KMS-11 (cell line): ENCODE results near the gene SMC6.

Experiments used
- H2AFZ ChIP-seq: fragments of 200-600 bp; sonication (generic); 2 replicates; pipeline ENCODE4 v1.6.1; 2016; ENCODE audit warnings: antibody characterized with exemption, mixed run types, low read depth
- H3K27ac ChIP-seq: fragments of 200-600 bp; sonication (generic); 2 replicates; pipeline ENCODE4 v1.6.1; 2016; ENCODE audit warnings: mild to moderate bottlenecking, mixed run types
- H3K27me3 ChIP-seq: fragments of 200-600 bp; sonication (generic); 2 replicates; pipeline ENCODE4 v1.6.1; 2017; ENCODE audit warnings: mild to moderate bottlenecking, low read depth, mixed run types, moderate library complexity; ENCODE audit not compliant: insufficient read depth
- H3K36me3 ChIP-seq: fragments of 200-600 bp; sonication (generic); 2 replicates; pipeline ENCODE4 v1.6.1; 2017; ENCODE audit warnings: mild to moderate bottlenecking, mixed run types; ENCODE audit not compliant: insufficient read depth
- H3K4me1 ChIP-seq: fragments of 200-600 bp; sonication (generic); 2 replicates; pipeline ENCODE4 v1.6.1; 2016; ENCODE audit warnings: mild to moderate bottlenecking, low read depth, mixed run types; ENCODE audit not compliant: poor library complexity, severe bottlenecking
- H3K4me2 ChIP-seq: fragments of 200-600 bp; sonication (generic); 2 replicates; pipeline ENCODE4 v1.7.0; 2016; ENCODE audit warnings: mild to moderate bottlenecking, mixed run types
- H3K4me3 ChIP-seq: fragments of 200-600 bp; sonication (generic); IDR thresholded peaks from 2 replicates; pipeline ENCODE4 v1.6.1; 2017; ENCODE audit warnings: low read depth, low read length, mixed read lengths; ENCODE audit not compliant: insufficient read depth
- H3K79me2 ChIP-seq: fragments of 200-600 bp; sonication (generic); 2 replicates; pipeline ENCODE4 v1.6.1; 2016; ENCODE audit warnings: low read depth, mixed run types; ENCODE audit not compliant: insufficient read depth
- H3K9ac ChIP-seq: fragments of 200-600 bp; sonication (generic); 2 replicates; pipeline ENCODE4 v1.6.1; 2016; ENCODE audit warnings: mild to moderate bottlenecking, mixed run types
- H4K20me1 ChIP-seq: fragments of 200-600 bp; sonication (generic); 2 replicates; pipeline ENCODE4 v1.6.1; 2016; ENCODE audit warnings: mild to moderate bottlenecking, mixed run types; ENCODE audit not compliant: insufficient read depth
- TF ChIP-seq, protein P1 (sequence below): fragments of 200-600 bp; sonication (generic); conservative IDR thresholded peaks from 2 replicates; pipeline ENCODE4 v1.6.1; 2017; ENCODE audit warnings: low read depth, mild to moderate bottlenecking, antibody characterized with exemption, low read length, moderate library complexity, mixed read lengths

The SMC6 gene

DNA sequence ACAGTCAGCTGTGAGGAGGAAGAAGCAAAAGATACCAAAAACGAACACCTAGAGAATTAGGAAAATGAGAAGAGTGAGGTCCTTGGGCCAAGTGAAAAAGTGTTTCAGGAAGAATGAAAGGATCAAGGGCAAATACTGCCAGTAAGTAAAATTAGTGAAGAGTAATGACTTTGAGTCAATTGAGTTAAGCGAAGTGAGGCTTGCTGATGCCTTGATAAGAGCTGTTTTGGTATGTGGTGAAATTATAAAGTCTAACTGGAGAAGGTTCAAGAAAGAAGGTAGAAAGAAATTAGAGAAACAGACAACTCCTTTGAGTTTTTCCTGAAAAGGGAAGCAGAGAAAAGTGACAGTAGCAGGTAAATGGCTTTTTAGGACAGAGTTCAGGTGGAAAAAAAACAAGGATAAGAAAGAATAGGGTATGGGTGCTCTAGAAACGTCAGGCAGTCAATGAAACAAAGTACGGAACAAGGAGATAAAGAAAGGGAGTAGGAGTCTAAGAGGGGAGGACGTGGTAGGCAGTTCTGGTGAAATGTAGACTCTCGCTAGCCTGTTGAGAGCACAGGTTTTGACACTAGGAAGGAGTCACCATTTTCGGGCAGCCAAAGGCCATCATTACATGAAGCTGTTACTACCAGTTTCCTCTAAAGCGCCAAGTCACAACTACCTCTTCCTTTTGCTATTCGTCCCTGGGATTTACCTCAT is 42.9 kb downstream of the SMC6 start:
- Histone ChIP-seq H3K4me3 (no peak overlapping the region), H3K4me1 (no peaks in the 10 kb centered on the region), H3K79me2 (no peaks in the 10 kb centered on the region), H3K27ac (no peak overlapping the region), H2AFZ (no peak overlapping the region), H4K20me1 (no peaks in the 10 kb centered on the region; the same call in 1 of the 2 replicates), H3K36me3 (peaks cover 3% of the 10 kb centered on the region; the same call in 1 of the 2 replicates), H3K27me3 (no peaks in the 10 kb centered on the region), H3K9ac (no peak overlapping the region), H3K4me2 (no peak overlapping the region)
- TF ChIP-seq, protein P1, sequence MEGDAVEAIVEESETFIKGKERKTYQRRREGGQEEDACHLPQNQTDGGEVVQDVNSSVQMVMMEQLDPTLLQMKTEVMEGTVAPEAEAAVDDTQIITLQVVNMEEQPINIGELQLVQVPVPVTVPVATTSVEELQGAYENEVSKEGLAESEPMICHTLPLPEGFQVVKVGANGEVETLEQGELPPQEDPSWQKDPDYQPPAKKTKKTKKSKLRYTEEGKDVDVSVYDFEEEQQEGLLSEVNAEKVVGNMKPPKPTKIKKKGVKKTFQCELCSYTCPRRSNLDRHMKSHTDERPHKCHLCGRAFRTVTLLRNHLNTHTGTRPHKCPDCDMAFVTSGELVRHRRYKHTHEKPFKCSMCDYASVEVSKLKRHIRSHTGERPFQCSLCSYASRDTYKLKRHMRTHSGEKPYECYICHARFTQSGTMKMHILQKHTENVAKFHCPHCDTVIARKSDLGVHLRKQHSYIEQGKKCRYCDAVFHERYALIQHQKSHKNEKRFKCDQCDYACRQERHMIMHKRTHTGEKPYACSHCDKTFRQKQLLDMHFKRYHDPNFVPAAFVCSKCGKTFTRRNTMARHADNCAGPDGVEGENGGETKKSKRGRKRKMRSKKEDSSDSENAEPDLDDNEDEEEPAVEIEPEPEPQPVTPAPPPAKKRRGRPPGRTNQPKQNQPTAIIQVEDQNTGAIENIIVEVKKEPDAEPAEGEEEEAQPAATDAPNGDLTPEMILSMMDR: no peak

DNA sequence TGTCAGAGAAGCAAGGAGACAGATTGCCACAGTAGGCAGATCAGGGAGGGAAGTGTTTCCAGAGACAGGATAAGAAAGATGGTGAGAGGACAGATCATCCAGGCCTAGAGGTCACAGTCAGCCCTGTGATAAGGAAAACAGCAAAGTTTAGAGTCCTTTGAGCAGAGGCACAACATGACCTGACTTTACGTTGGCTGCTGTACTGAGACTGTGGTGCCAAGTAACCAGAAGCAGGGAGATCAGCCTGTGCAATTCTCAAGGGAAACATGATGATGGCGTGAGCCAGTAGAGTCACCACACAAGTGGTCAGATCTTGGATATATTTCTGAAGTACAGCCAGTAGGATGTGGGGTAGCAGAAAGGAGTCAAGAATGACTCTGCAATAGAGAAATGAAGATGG is 43.7 kb downstream of the SMC6 start:
- Histone ChIP-seq H3K4me1 (no peaks in the 10 kb centered on the region), H3K4me2 (no peak overlapping the region), H3K79me2 (no peaks in the 10 kb centered on the region), H3K27ac (no peak overlapping the region), H2AFZ (no peak overlapping the region), H3K36me3 (peaks cover 3% of the 10 kb centered on the region; the same call in 1 of the 2 replicates), H3K9ac (no peak overlapping the region), H4K20me1 (no peaks in the 10 kb centered on the region), H3K4me3 (no peak overlapping the region), H3K27me3 (no peaks in the 10 kb centered on the region)
- TF ChIP-seq, protein P1: no peak

DNA sequence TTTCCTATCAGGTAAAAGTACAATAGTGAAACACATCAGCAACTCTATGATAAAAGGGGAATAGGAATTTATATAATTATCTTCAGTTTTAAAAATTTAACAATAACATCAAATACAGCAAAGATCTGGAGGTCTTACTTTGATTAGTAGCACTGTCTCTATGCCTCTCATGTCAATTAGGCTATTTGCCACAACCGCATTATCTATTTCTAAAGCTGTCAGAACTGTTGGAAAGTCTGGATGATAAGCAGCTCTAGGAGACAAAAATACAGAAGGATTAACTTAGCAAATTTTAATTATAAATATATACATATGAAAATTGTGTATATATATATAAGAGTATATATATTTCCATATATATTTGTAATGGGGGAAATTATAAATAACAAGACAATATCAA is 45.1 kb downstream of the SMC6 start:
- Histone ChIP-seq H3K27me3 (no peaks in the 10 kb centered on the region), H3K4me1 (no peaks in the 10 kb centered on the region), H3K27ac (no peak overlapping the region), H3K36me3 (peaks cover 3% of the 10 kb centered on the region; the same call in 1 of the 2 replicates), H3K4me2 (no peak overlapping the region), H3K4me3 (no peak overlapping the region), H2AFZ (no peak overlapping the region), H4K20me1 (no peaks in the 10 kb centered on the region), H3K9ac (no peak overlapping the region), H3K79me2 (no peaks in the 10 kb centered on the region)
- TF ChIP-seq, protein P1: no peak

DNA sequence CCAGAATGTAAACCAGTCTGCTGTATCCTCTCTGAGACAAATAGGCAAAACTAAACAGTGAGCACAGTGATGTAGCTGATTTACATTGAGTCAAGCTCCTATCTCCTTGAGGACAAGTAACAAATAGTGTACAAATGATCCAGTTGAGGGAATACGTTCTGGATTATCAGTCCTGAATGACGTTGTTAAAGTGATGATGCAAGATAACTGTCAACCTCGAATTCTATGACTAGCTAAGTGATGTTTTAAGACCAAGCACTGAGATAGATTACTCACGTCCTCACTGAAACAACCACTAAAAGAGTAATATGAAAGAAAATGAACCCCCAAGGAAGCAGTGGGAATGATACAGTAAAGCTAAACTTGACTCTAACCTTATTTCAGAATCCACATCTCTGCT is 46.8 kb downstream of the SMC6 start:
- Histone ChIP-seq H3K27ac (no peak overlapping the region), H3K36me3 (no peaks in the 10 kb centered on the region; the same call in none of the 2 replicates), H4K20me1 (no peaks in the 10 kb centered on the region)

More for the DNA sequence above, 46.8 kb downstream of the SMC6 start:
- TF ChIP-seq, protein P1: no peak
- no peaks in the 10 kb centered on the region for H3K27me3 ChIP-seq
- H3K4me1 ChIP-seq: no peaks in the 10 kb centered on the region
- no peaks in the 10 kb centered on the region for H3K79me2 ChIP-seq
- H2AFZ ChIP-seq: no peak overlapping the region
- no peak overlapping the region for H3K9ac ChIP-seq
- H3K4me2 ChIP-seq: no peak overlapping the region
- no peak overlapping the region for H3K4me3 ChIP-seq
